K562 (cell line): ENCODE results near the gene LRRC58. TPM values are rescaled to one million over a fixed set of nuclear protein-coding genes. Genes with fewer than 3 reads are reported as not detected.

Experiments
- ATAC-seq: fragments of 200-7000 bp; cut with Tn5 transposase; 3 replicates; pipeline ENCODE4 v1.9.1; 2020; ENCODE audit warnings: moderate library complexity
- BruUV-seq: library from RNA; stranded (reverse); fragments of 400-500 nt; replicated peaks from 2 replicates; lab custom pipeline; 2021; lab: Mats Ljungman, UMichigan
- CTCF ChIA-PET: fragments of 300-600 bp; formaldehyde crosslinking; extraction: SDS; loops from one replicate; lab custom pipeline; 2021; ENCODE audit warnings: low intra/inter-chr PET ratio; lab: Yijun Ruan, JAX
- POLR2A ChIA-PET: fragments of 300-600, 350-650 bp; sonication (Branson Sonifier 250); formaldehyde crosslinking; extraction: SDS; loops from one replicate; lab custom pipeline; 2021; ENCODE audit warnings: antibody characterized with exemption, inconsistent platforms; lab: Yijun Ruan, JAX
- DNase-seq, 4 experiments: peaks; one replicate each; pipeline versions ENCODE4 v3.0.0 to v3.0.0-alpha.2; 2011 to 2018; ENCODE audit warnings: low spot score in 3 of 4, mixed read lengths in 3 of 4; ENCODE audit errors: extremely low read depth in 1 of 4
- FAIRE-seq: peaks from 2 replicates; lab custom pipeline; 2011; peaks lifted over from hg19 to GRCh38; lab: Jason Lieb, UNC
- H2AFZ ChIP-seq: 2 replicates; pipeline ENCODE4 v1.6.0; 2011; ENCODE audit warnings: low read depth, low read length, control low read depth, inconsistent platforms
- H3K27ac ChIP-seq: fragments of 200-600 bp; 3 replicates; pipeline ENCODE4 v1.8.0; 2011; ENCODE audit warnings: low read depth, mild to moderate bottlenecking, control low read depth, inconsistent platforms, low read length, moderate library complexity, mixed read lengths; ENCODE audit errors: extremely low read depth
- H3K27me3 ChIP-seq, 2 experiments: fragments of 300-600 bp in 1 of 2; 2 replicates in 1 of 2; 3 replicates in 1 of 2; pipeline versions ENCODE4 v1.6.0 to v1.8.0; 2011; ENCODE audit warnings: inconsistent platforms in 2 of 2, low read length in 2 of 2, mild to moderate bottlenecking in 1 of 2, mixed read lengths in 1 of 2, moderate library complexity in 1 of 2; ENCODE audit not compliant: control insufficient read depth in 2 of 2, insufficient read depth in 2 of 2
- H3K36me3 ChIP-seq: fragments of 300-600 bp; 3 replicates; pipeline ENCODE4 v1.8.0; 2011; ENCODE audit warnings: mild to moderate bottlenecking, low read length, inconsistent platforms; ENCODE audit not compliant: control insufficient read depth, insufficient read depth
- H3K4me1 ChIP-seq, 2 experiments: fragments of 200-600 bp in 1 of 2; replicated peaks in 1 of 2; 2 replicates in 1 of 2; 3 replicates in 1 of 2; pipeline versions ENCODE4 v1.5.1 to v1.8.0; 2011; ENCODE audit warnings: inconsistent platforms in 2 of 2, low read length in 2 of 2, mild to moderate bottlenecking in 1 of 2, mixed read lengths in 1 of 2, moderate library complexity in 1 of 2; ENCODE audit not compliant: control insufficient read depth in 2 of 2, insufficient read depth in 2 of 2
- H3K4me2 ChIP-seq: 2 replicates; pipeline ENCODE4 v1.6.1; 2011; ENCODE audit warnings: low read length, control low read depth, inconsistent platforms, mixed read lengths; ENCODE audit not compliant: insufficient read depth
- H3K4me3 ChIP-seq: fragments of 200-600 bp; sonication (generic), shearing (Covaris generic); 2 replicates; pipeline ENCODE4 v1.5.1; 2016; ENCODE audit warnings: control low read depth, inconsistent platforms
- H3K79me2 ChIP-seq: fragments of 200-600 bp; 3 replicates; pipeline ENCODE4 v1.8.0; 2011; ENCODE audit warnings: low read length, inconsistent platforms; ENCODE audit not compliant: control insufficient read depth, insufficient read depth
- H3K9ac ChIP-seq, 2 experiments: 2 replicates each; pipeline versions ENCODE4 v1.6.0 to v1.6.1; 2011; ENCODE audit warnings: low read depth in 2 of 2, low read length in 2 of 2, control low read depth in 1 of 2, inconsistent platforms in 1 of 2, mild to moderate bottlenecking in 1 of 2, mixed read lengths in 1 of 2; ENCODE audit not compliant: insufficient read depth in 1 of 2
- H3K9me1 ChIP-seq: one replicate; pipeline ENCODE4 v1.6.0; 2011; ENCODE audit warnings: inconsistent platforms, mild to moderate bottlenecking, low read length, moderate library complexity; ENCODE audit not compliant: control insufficient read depth, insufficient read depth
- H3K9me3 ChIP-seq: replicated peaks from 2 replicates; pipeline ENCODE4 v1.5.1; 2011; ENCODE audit warnings: low read depth, low read length, inconsistent platforms; ENCODE audit not compliant: control insufficient read depth, insufficient read depth
- H4K20me1 ChIP-seq: replicated peaks from 2 replicates; pipeline ENCODE4 v1.6.1; 2011; ENCODE audit warnings: low read length, inconsistent platforms, mixed read lengths; ENCODE audit not compliant: control insufficient read depth, insufficient read depth
- CAMTA2 ChIP-seq: fragments of 250-450 bp; sonication (Bioruptor Pico); conservative IDR thresholded peaks from 2 replicates; pipeline ENCODE4 v1.5.1; 2022
- CHD1 ChIP-seq: fragments of 200-600 bp; sonication (generic); IDR thresholded peaks from one replicate; pipeline ENCODE4 v1.6.1; 2012; ENCODE audit warnings: mild to moderate bottlenecking, moderate library complexity, low read length, inconsistent platforms
- CHD4 ChIP-seq: fragments of 200-600 bp; sonication (generic); IDR thresholded peaks from 3 replicates; pipeline ENCODE4 v1.6.1; 2012; ENCODE audit warnings: low read depth, mild to moderate bottlenecking, mixed read lengths, low read length, inconsistent platforms; ENCODE audit not compliant: insufficient read depth, insufficient replicate concordance, poor library complexity, severe bottlenecking
- FOXA1 ChIP-seq: fragments of 450-650 bp; IDR thresholded peaks from 2 replicates; pipeline ENCODE4 v1.6.1; 2016; ENCODE audit warnings: mild to moderate bottlenecking, borderline replicate concordance
- GABPB2 ChIP-seq: fragments of 250-450 bp; sonication (Bioruptor Pico); conservative IDR thresholded peaks from 2 replicates; pipeline ENCODE4 v1.5.1; 2021; ENCODE audit warnings: mild to moderate bottlenecking
- HDAC1 ChIP-seq, 2 experiments: fragments of 450-650 bp; IDR thresholded peaks; 2 replicates each; pipeline ENCODE4 v1.6.1; 2016 to 2017; ENCODE audit warnings: inconsistent platforms in 1 of 2, mild to moderate bottlenecking in 1 of 2, moderate library complexity in 1 of 2
- POLR2A ChIP-seq: fragments of 450-650 bp; conservative IDR thresholded peaks from 2 replicates; pipeline ENCODE4 v1.6.1; 2016
- RB1 ChIP-seq: fragments of 450-650 bp; IDR thresholded peaks from 2 replicates; pipeline ENCODE4 v1.6.1; 2017; ENCODE audit warnings: low read depth, mild to moderate bottlenecking
- SMAD4 ChIP-seq: fragments of 250-450 bp; sonication (Bioruptor Pico); conservative IDR thresholded peaks from 2 replicates; pipeline ENCODE4 v1.8.0; 2021; ENCODE audit warnings: inconsistent platforms, mild to moderate bottlenecking, moderate library complexity
- SMARCE1 ChIP-seq: fragments of 450-650 bp; IDR thresholded peaks from 2 replicates; pipeline ENCODE4 v1.7.1; 2016; ENCODE audit warnings: mild to moderate bottlenecking
- WGBS: fragments of 100-300 bp; shearing (Covaris generic); methylation state at CpG from one replicate; pipeline ENCODE4 v1.1.6; 2016; ENCODE audit warnings: low coverage, mixed read lengths; ENCODE audit not compliant: insufficient coverage; ENCODE audit errors: missing lambda C conversion rate; 5-methylcytosine and 5-hydroxymethylcytosine counted together
- in situ Hi-C: fragments of 300-500 bp; cut with MboI; formaldehyde crosslinking; loops from 4 replicates; pipeline ENCODE4 v1.15.0; 2018; ENCODE audit warnings: inconsistent platforms, mixed read lengths
- intact Hi-C: fragments of 100-400 bp; cut with micrococcal nuclease; formaldehyde crosslinking; loops from 2 replicates; pipeline ENCODE4 v1.14.2; 2022
- polyA plus RNA-seq, 8 experiments: library from polyadenylated mRNA; depleted of rRNA in 4 of 8; stranded (reverse) in 5 of 8; unstranded in 3 of 8; fragments of >200 nt; fragmentation: Nextera tagmentation in 2 of 8; fragmentation: Illumina TruSeq in 1 of 8; extraction: Ambion mirVana in 2 of 8; extraction: Trizol in 1 of 8; gene quantifications; 2 replicates each; pipeline versions ENCODE4 v1.2.1 to v1.2.3, GENCODE V29; 2011 to 2014; ENCODE audit warnings: inconsistent platforms in 1 of 8, missing spikeins in 1 of 8
- total RNA-seq, 7 experiments: library from RNA; depleted of rRNA in 6 of 7; stranded (reverse); fragments of >200 nt in 6 of 7; fragmentation: Illumina TruSeq in 2 of 7; extraction: Trizol in 2 of 7; gene quantifications; 2 replicates each; pipeline versions ENCODE4 v1.2.1 to v1.2.3, GENCODE V29; 2011 to 2021; ENCODE audit warnings: low replicate concordance in 1 of 7
- TF ChIP-seq, protein P1 (sequence below): fragments of 250-450 bp; sonication (Bioruptor Pico); IDR thresholded peaks from 2 replicates; pipeline ENCODE4 v1.4.0; 2020
- TF ChIP-seq, protein P2 (sequence below): fragments of 450-650 bp; IDR thresholded peaks from 2 replicates; pipeline ENCODE4 v1.7.1; 2018; ENCODE audit warnings: mild to moderate bottlenecking, low read depth; ENCODE audit not compliant: partially characterized antibody

Gene LRRC58
- total and polyA plus RNA-seq, 9 of the 15 experiments (the other 6 are each of a cell fraction or from before 2014, with no cell fraction given): 5.6 to 26.6 (median 14.8) TPM

DNA sequence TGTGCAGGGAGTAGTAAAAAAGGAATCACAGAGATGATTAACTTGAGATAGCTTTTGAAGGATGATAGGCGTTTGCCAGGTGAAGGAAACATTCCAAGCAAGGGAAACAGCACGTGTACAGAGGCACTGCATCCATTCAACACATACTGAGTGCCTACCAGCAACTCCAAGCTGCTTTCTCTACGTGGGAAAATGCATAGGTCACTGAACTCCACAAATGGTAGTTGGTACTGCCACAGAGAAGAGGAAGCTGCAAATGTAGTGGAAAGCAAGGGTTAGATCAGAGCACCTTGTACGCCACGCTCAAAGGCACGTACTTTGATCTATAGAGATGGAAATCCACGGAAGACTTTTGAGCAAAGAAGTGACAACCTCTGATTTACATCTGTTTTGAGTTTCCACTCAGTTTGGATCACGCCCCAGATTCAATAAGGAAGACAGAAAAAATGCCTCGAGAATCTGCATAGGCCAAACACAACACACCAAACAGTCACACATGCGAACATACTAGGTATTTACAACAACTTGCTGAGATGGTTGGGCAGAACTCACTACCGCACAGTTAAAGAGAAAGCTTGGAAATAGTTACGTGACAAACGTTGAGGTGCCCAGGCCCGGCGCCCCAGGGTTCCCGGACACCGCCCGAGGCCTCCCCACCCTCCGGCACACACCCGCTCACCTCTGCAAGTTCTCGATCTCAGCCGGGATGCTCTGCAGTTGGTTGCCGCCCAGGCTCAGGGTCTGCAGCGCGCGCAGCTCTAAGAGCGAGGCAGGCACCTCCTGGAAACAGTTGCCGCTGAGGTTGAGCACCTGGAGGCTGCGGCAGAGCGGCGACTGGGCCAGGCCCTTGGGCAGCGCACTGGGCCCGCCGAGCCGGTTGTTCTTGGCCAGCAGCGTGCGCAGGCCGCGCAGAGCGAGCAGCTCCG lies 826 bp downstream of the LRRC58 start:
- POLR2A ChIA-PET: interaction anchor here (0.6 to 2.1 kb wide), 7 partner anchors 9 to 251 kb away, joined by 3 to 8 read pairs (median 3); no protein-coding TSS in a partner anchor
- Histone ChIP-seq H3K9me1 (no peaks in the 10 kb centered on the region), H4K20me1 (no peaks in the 10 kb centered on the region), H3K9ac (peak overlapping the region; percentile 86 to 98), H3K4me2 (peak overlapping the region; percentile 85), H3K27ac (peak overlapping the region; percentile 88), H2AFZ (peak overlapping the region; percentile 94), H3K79me2 (peaks cover 63% of the 10 kb centered on the region), H3K4me1 (peaks cover 6 to 20% of the 10 kb centered on the region in 2 experiments; a peak in 4 of 5 replicates), H3K9me3 (no peaks in the 10 kb centered on the region), H3K27me3 (no peaks in the 10 kb centered on the region), H3K4me3 (peak overlapping the region; percentile 59), H3K36me3 (peaks cover 32% of the 10 kb centered on the region; the same call in 2 of the 3 replicates)
- FAIRE-seq: peak; percentile 32
- in situ Hi-C loops (no loop called here), intact Hi-C loops (loop anchor here (5.0 kb wide), 1 partner anchor 251 kb away; no protein-coding TSS in a partner anchor)
- TSS peak; percentile 41 for BruUV-seq
- CTCF ChIA-PET: no interaction called here
- peak in 2 of 4 experiments; percentile 26 to 29 for DNase-seq
- TF ChIP-seq GABPB2 (CRISPR knock-in tag): no peak
- TF ChIP-seq CAMTA2 (CRISPR knock-in tag): no peak
- no peak for TF ChIP-seq SMAD4 (CRISPR knock-in tag)
- TF ChIP-seq FOXA1: no peak
- TF ChIP-seq, protein P1, sequence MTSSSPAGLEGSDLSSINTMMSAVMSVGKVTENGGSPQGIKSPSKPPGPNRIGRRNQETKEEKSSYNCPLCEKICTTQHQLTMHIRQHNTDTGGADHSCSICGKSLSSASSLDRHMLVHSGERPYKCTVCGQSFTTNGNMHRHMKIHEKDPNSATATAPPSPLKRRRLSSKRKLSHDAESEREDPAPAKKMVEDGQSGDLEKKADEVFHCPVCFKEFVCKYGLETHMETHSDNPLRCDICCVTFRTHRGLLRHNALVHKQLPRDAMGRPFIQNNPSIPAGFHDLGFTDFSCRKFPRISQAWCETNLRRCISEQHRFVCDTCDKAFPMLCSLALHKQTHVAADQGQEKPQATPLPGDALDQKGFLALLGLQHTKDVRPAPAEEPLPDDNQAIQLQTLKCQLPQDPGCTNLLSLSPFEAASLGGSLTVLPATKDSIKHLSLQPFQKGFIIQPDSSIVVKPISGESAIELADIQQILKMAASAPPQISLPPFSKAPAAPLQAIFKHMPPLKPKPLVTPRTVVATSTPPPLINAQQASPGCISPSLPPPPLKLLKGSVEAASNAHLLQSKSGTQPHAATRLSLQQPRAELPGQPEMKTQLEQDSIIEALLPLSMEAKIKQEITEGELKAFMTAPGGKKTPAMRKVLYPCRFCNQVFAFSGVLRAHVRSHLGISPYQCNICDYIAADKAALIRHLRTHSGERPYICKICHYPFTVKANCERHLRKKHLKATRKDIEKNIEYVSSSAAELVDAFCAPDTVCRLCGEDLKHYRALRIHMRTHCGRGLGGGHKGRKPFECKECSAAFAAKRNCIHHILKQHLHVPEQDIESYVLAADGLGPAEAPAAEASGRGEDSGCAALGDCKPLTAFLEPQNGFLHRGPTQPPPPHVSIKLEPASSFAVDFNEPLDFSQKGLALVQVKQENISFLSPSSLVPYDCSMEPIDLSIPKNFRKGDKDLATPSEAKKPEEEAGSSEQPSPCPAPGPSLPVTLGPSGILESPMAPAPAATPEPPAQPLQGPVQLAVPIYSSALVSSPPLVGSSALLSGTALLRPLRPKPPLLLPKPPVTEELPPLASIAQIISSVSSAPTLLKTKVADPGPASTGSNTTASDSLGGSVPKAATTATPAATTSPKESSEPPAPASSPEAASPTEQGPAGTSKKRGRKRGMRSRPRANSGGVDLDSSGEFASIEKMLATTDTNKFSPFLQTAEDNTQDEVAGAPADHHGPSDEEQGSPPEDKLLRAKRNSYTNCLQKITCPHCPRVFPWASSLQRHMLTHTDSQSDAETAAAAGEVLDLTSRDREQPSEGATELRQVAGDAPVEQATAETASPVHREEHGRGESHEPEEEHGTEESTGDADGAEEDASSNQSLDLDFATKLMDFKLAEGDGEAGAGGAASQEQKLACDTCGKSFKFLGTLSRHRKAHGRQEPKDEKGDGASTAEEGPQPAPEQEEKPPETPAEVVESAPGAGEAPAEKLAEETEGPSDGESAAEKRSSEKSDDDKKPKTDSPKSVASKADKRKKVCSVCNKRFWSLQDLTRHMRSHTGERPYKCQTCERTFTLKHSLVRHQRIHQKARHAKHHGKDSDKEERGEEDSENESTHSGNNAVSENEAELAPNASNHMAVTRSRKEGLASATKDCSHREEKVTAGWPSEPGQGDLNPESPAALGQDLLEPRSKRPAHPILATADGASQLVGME (CRISPR knock-in tag): no peak
- no peak for TF ChIP-seq POLR2A
- TF ChIP-seq RB1: no peak
- TF ChIP-seq HDAC1 (IDR thresholded peaks at IDR 0.05): 0 out of 4 replicates have a peak, but pooled peaks of 1 of the 2 experiments have one; percentile 33
- TF ChIP-seq SMARCE1: no peak
- no peak for TF ChIP-seq CHD4
- TF ChIP-seq, protein P2, sequence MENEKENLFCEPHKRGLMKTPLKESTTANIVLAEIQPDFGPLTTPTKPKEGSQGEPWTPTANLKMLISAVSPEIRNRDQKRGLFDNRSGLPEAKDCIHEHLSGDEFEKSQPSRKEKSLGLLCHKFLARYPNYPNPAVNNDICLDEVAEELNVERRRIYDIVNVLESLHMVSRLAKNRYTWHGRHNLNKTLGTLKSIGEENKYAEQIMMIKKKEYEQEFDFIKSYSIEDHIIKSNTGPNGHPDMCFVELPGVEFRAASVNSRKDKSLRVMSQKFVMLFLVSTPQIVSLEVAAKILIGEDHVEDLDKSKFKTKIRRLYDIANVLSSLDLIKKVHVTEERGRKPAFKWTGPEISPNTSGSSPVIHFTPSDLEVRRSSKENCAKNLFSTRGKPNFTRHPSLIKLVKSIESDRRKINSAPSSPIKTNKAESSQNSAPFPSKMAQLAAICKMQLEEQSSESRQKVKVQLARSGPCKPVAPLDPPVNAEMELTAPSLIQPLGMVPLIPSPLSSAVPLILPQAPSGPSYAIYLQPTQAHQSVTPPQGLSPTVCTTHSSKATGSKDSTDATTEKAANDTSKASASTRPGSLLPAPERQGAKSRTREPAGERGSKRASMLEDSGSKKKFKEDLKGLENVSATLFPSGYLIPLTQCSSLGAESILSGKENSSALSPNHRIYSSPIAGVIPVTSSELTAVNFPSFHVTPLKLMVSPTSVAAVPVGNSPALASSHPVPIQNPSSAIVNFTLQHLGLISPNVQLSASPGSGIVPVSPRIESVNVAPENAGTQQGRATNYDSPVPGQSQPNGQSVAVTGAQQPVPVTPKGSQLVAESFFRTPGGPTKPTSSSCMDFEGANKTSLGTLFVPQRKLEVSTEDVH: no peak
- TF ChIP-seq CHD1: peak; percentile 10
- WGBS: under 1% methylated on average over 31 of the region's 41 CpGs
- peak; percentile 67; the same call in 2 of the 3 replicates for ATAC-seq
